DOHH2 (cell line): ENCODE results near the gene LYAR.

Source experiments
- CTCF ChIP-seq: fragments of 200-600 bp; sonication (generic); IDR thresholded peaks from one replicate; pipeline ENCODE4 v1.5.1; 2014; ENCODE audit warnings: antibody characterized with exemption, mild to moderate bottlenecking, low read depth, low read length; ENCODE audit not compliant: poor library complexity, severe bottlenecking
- EZH2phosphoT487 ChIP-seq: fragments of 200-600 bp; sonication (generic); IDR thresholded peaks from 2 replicates; pipeline ENCODE4 v1.6.1; 2017; ENCODE audit warnings: borderline replicate concordance, mild to moderate bottlenecking, antibody characterized with exemption, low read length, moderate library complexity, mixed read lengths

DNA sequence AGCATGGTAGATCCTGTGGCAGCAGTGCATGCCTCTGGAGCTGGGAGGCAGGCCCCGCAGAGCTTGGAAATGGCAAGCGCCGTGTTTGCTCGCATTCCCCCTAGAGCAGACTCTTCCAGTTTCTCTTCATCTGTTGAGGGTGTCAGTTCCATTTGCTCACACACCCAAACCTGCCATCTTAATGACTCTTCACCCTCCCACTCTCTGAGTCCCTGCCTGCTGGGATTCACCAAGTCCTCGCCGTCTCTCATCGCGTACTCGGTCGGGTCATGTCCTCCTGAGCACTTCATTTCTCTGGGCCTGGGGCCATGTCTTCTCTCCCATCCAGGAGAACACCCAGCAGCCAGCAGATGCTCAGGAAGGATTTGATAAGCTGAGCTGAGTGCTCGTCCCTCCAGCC lies 17.0 kb upstream of the LYAR start:
- TF ChIP-seq CTCF = no peak
- no peak for TF ChIP-seq EZH2phosphoT487
